Measurements from ENCODE around the gene CTNNBL1.

GRCh38 chr20:37917461-37917860 is 223.6 kb downstream of the CTNNBL1 start:
- TF ChIP-seq REST (IDR thresholded peaks at IDR 0.05; ENCODE audit: low read depth, low read length) (no peak), CTCF (IDR thresholded peaks at IDR 0.05) (no peak), USF2 (IDR thresholded peaks at IDR 0.05; ENCODE audit: borderline replicate concordance, low read depth, low read length) (no peak), EP300 (IDR thresholded peaks at IDR 0.05; ENCODE audit: borderline replicate concordance in 1 of 2, low read depth in 1 of 2, low read length in 1 of 2) (no peak)

Data from SK-N-SH (cell line).